AG04450 (cell line): Measurements from ENCODE around the gene CERCAM. TPM values are rescaled to one million over a fixed set of nuclear protein-coding genes. Genes with fewer than 3 reads are reported as not detected.

ENCODE experiments used
- CTCF ChIA-PET: fragments of 300-600, 350-600 bp; formaldehyde crosslinking; extraction: SDS; loops from one replicate; lab custom pipeline; 2022; ENCODE audit warnings: antibody characterized with exemption, inconsistent platforms; lab: Charles Lee
- POLR2A ChIA-PET: fragments of 350-600 bp; formaldehyde crosslinking; extraction: SDS; loops from one replicate; lab custom pipeline; 2021; ENCODE audit warnings: antibody characterized with exemption, inconsistent platforms; lab: Yijun Ruan, JAX
- DNase-seq: peaks from one replicate; pipeline ENCODE4 v3.0.0-alpha.2; 2011; ENCODE audit warnings: low read depth, low spot score
- H3K27ac ChIP-seq: one replicate; pipeline ENCODE4 v1.5.1; 2012; ENCODE audit warnings: low read depth, low read length, control low read depth
- H3K27me3 ChIP-seq: one replicate; pipeline ENCODE4 v1.6.0; 2012; ENCODE audit warnings: low read length; ENCODE audit not compliant: control insufficient read depth, insufficient read depth
- H3K4me3 ChIP-seq: 2 replicates; pipeline ENCODE4 v1.5.1; 2011; ENCODE audit warnings: mild to moderate bottlenecking, low read depth, low read length, control low read depth
- H3K9me3 ChIP-seq: 2 replicates; pipeline ENCODE4 v1.5.1; 2012; ENCODE audit warnings: low read length; ENCODE audit not compliant: control insufficient read depth, insufficient read depth
- polyA plus RNA-seq: library from polyadenylated mRNA; depleted of rRNA; stranded (reverse); fragments of >200 nt; gene quantifications from 2 replicates; pipeline ENCODE4 v1.2.3, GENCODE V29; 2011
- TF ChIP-seq, protein P1 (sequence below): IDR thresholded peaks from 2 replicates; pipeline ENCODE4 v1.5.1; 2011; ENCODE audit warnings: low read depth, low read length, control low read depth, inconsistent platforms

CERCAM gene
- polyA plus RNA-seq, 1 experiment = 54.9 TPM

DNA sequence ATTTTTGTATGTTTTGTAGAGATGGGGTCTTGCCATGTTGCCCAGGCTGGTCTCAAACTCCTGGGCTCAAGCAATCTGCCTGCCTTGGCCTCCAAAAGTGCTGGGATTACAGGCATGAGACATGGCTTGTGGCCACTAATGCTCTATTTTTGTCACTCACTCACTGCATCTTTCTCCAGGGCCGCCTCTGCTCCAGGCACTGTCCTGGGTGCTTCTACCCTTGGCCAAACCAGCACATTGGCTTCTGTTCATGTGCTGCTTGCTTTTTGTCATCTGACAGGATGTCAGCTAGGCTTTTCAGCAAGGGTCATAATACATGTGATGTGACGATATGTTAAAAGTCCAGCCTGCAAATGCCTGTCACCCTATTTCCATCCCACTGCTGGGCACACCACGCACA, 38.4 kb downstream of the CERCAM start:
- POLR2A ChIA-PET = interaction anchor here (0.6 to 0.7 kb wide), 3 partner anchors 9 to 108 kb away, joined by 4 to 11 read pairs (median 4); partner anchors contain the start of gene CERCAM
- H3K27me3 ChIP-seq = no peaks in the 10 kb centered on the region
- TF ChIP-seq, protein P1, sequence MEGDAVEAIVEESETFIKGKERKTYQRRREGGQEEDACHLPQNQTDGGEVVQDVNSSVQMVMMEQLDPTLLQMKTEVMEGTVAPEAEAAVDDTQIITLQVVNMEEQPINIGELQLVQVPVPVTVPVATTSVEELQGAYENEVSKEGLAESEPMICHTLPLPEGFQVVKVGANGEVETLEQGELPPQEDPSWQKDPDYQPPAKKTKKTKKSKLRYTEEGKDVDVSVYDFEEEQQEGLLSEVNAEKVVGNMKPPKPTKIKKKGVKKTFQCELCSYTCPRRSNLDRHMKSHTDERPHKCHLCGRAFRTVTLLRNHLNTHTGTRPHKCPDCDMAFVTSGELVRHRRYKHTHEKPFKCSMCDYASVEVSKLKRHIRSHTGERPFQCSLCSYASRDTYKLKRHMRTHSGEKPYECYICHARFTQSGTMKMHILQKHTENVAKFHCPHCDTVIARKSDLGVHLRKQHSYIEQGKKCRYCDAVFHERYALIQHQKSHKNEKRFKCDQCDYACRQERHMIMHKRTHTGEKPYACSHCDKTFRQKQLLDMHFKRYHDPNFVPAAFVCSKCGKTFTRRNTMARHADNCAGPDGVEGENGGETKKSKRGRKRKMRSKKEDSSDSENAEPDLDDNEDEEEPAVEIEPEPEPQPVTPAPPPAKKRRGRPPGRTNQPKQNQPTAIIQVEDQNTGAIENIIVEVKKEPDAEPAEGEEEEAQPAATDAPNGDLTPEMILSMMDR = no peak
- CTCF ChIA-PET = interaction anchor here (0.7 kb wide), 1 partner anchor 41 kb away, joined by 6 read pairs; no protein-coding TSS in a partner anchor
- no peak for DNase-seq
- H3K9me3 ChIP-seq = no peaks in the 10 kb centered on the region; the same call in 1 of the 2 replicates
- H3K4me3 ChIP-seq = no peak overlapping the region
- no peak overlapping the region for H3K27ac ChIP-seq

DNA sequence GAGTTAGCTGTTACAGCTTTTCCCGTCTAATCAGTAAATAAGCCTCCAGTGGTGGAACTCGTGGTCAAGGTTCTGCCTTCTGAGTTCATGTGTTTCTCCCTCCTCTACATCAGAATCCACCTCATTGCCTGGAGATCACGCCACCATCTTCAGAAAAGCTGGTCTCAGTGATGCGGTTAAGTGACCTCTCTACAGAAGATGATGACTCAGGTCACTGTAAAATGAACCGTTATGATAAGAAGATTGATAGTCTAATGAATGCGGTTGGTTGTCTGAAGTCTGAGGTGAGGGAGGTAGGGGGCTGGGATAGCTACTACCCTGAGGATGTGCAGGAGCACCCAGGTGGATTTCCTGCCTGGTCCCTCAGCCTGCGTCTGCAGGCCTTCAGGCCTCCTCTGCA, 48.4 kb downstream of the CERCAM start:
- Histone ChIP-seq H3K27ac (no peak overlapping the region), H3K9me3 (no peaks in the 10 kb centered on the region), H3K4me3 (no peak overlapping the region), H3K27me3 (no peaks in the 10 kb centered on the region)
- CTCF ChIA-PET = interaction anchor here (0.7 to 0.9 kb wide), 3 partner anchors 31 to 107 kb away, joined by 3 to 4 read pairs (median 3); no protein-coding TSS in a partner anchor
- DNase-seq = no peak
- POLR2A ChIA-PET = no interaction called here
- TF ChIP-seq, protein P1 = no peak

DNA sequence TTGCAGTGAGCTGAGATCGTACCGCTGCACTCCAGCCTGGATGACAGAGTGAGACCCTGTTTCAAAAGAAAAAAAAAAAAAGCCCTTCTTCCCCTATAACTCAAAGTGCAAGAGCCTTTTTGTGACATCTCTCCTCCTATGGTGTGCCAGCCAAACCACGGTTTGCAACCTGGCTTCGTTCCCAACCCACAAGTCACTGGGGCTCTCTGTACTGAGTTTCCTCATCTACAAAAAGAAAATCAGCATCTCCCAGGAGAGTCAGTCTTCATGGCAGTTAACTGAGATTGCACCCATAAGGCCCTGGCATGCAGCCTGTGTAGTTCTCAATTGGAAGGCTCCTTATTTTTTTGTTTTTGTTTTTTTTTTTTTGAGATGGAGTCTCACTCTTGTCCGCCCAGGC, 49.9 kb downstream of the CERCAM start:
- Histone ChIP-seq H3K27me3 (no peaks in the 10 kb centered on the region), H3K27ac (no peak overlapping the region), H3K9me3 (no peaks in the 10 kb centered on the region), H3K4me3 (no peak overlapping the region)
- TF ChIP-seq, protein P1 = no peak
- DNase-seq = no peak
- CTCF ChIA-PET = no interaction called here
- POLR2A ChIA-PET = no interaction called here

DNA sequence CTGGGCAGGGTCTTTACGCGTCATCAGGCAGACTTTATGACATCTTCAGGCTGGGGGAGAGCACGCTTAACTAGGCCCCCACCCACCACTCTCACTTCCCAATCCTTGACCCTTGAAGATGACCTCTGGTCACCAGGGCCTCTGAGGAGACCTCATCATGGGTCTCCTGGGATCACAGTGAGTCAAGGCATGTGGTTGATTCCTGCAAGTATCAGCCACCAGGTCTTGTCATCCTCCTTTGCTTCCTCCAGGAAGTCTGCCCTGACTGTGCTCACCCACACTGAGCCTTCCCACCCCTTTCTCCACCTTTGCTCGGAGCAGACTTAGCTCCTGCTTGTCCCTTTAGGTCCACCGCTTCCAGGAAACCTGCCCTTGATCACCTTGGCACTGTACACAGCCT, 52.4 kb downstream of the CERCAM start:
- TF ChIP-seq, protein P1 = no peak
- no peak overlapping the region for H3K27ac ChIP-seq
- no peak overlapping the region for H3K4me3 ChIP-seq
- no peaks in the 10 kb centered on the region for H3K9me3 ChIP-seq
- POLR2A ChIA-PET = no interaction called here
- no peak for DNase-seq
- H3K27me3 ChIP-seq = no peaks in the 10 kb centered on the region
- CTCF ChIA-PET = no interaction called here

DNA sequence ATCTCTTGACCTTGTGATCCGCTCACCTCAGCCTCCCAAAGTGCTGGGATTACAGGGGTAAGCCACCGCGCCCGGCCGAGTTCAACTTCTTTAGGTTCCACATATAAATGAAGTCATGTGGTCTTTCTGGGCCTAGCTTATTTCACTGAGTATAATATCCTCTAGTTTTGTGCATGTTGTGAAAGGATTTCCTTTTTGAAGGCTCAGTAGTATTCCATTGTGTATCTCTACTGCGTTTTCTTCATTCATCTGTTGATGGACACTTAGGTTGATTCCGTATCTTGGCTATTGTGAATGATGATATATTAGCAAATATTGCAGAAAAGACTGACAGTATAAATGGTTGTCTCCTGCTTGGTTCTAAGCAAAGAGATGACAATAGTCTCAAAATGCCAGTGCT, 55.2 kb downstream of the CERCAM start:
- no peak overlapping the region for H3K27ac ChIP-seq
- H3K9me3 ChIP-seq = no peaks in the 10 kb centered on the region
- H3K4me3 ChIP-seq = no peak overlapping the region
- TF ChIP-seq, protein P1 = no peak
- DNase-seq = no peak
- ChIA-PET CTCF (no interaction called here), POLR2A (no interaction called here)
- no peaks in the 10 kb centered on the region for H3K27me3 ChIP-seq
